ENCODE data around the gene HSD17B1. TPM values are rescaled to one million over a fixed set of nuclear protein-coding genes. Genes with fewer than 3 reads are reported as not detected.

The HSD17B1 gene
- total RNA-seq, 1 experiment from 2014 or later: 1.3 TPM

DNA sequence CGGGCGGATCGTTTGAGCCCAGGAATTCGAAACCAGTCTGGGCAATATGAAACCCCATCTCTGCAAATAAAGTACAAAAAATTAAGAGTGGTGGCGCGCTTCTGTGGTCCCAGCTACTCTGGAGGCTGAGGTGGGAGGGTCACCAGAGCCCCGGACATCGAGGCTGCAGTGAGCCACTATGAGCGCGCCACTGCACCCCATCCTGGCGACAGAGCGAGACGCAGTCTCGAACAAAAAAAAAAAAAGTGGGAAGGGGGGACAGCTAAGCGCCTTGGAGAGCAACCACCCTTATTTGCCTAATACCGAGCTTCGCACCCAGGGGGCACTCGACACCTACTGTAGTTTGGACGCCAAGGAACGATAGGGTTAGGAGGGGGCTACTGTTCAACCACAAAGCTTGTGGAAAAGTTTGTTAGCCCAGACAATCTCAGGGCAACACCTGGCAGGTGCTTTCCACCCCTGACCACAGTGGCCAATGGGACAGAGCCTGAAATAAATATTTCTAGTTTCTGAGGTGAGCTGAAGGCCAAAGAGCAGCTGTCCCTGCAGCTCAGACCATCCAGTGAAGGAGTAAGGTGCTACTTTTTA lies 25.7 kb downstream of the HSD17B1 start:
- Histone ChIP-seq H3F3A (ENCODE audit: insufficient read depth, low read depth) (peaks cover 53% of the 10 kb centered on the region), H3K4me2 (peak overlapping the region; percentile 97), H3K27me3 (ENCODE audit: insufficient read depth, low read depth) (no peaks in the 10 kb centered on the region), H3K4me3 (peak overlapping the region; percentile 94), H3K9me3 (ENCODE audit: insufficient read depth, low read depth) (no peaks in the 10 kb centered on the region), H3K27ac (peak overlapping the region; percentile 31), H3K36me3 (ENCODE audit: low read depth) (peaks cover 16% of the 10 kb centered on the region), H3K79me2 (ENCODE audit: low read depth) (peaks cover 21% of the 10 kb centered on the region), H3K9me2 (ENCODE audit: insufficient read depth) (no peaks in the 10 kb centered on the region), H2AFZ (peak overlapping the region; percentile 96), H3K4me1 (replicated peaks; ENCODE audit: insufficient read depth) (peaks cover 17% of the 10 kb centered on the region; the same call in 1 of the 2 replicates), H4K20me1 (ENCODE audit: insufficient read depth) (no peaks in the 10 kb centered on the region)
- TF ChIP-seq CTCF (conservative IDR thresholded peaks at IDR 0.05) (peak; percentile 85), EZH2 (IDR thresholded peaks at IDR 0.05; ENCODE audit: low read depth) (no peak)
- ChIA-PET POLR2A (ENCODE audit: unreplicated experiment) (interaction anchor here (0.6 to 1.1 kb wide), 9 partner anchors 11 to 510 kb away, joined by 3 to 12 read pairs (median 4); no protein-coding TSS in a partner anchor), CTCF (interaction anchor here (0.5 to 2.1 kb wide), 19 partner anchors 12 to 562 kb away, joined by 3 to 12 read pairs (median 5); partner anchors contain the start of genes BECN1 and PLEKHH3)
- intact Hi-C loops (cut with micrococcal nuclease; ENCODE audit: unreplicated experiment): loop anchor here (1.0 to 5.0 kb wide), 4 partner anchors 101 to 359 kb away; partner anchors contain the start of gene BECN1
- peak; percentile 68 to 82 for DNase-seq
- no TSS peak for BruUV-seq (replicated peaks)

DNA sequence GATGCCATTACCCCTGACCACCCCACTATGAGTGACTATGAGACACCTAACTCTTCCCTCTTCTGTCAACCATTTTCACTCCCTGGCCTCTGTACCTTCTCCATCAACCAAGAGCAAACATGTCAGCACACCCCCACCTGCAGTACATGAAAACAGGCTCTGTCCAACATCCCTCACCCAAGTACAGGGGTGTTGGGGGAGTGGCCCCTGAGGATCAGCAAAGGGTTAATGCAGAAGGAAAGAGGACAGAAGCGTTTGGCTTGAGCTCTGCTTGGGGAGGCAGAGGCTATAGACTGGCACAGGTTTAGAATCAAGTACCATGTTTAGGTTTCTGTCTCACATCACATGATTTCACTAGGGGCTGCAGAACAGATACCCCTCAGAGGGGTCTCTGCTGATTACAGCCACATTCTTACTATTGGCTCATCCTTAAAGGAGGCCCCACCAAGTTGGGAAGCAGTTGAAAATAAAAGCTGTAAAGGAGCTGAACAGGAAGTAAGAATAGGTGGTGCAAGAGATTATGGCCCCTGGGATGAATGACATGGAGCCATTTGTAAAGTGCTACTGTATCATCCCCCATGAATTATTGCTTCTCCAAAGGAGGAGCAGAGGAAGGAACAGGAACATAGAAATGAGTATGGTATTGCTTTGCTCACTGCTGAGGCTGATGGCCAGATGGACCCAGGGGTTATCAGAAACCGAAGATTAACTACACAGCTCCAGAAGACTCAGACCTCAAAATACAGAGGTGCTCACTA lies 27.2 kb downstream of the HSD17B1 start:
- peaks cover 45% of the 10 kb centered on the region for H3F3A ChIP-seq (ENCODE audit: insufficient read depth, low read depth)
- DNase-seq: no peak
- H3K4me3 ChIP-seq: no peak overlapping the region
- H3K9me2 ChIP-seq (ENCODE audit: insufficient read depth): no peaks in the 10 kb centered on the region
- no peak overlapping the region for H2AFZ ChIP-seq
- H3K79me2 ChIP-seq (ENCODE audit: low read depth): peaks cover 21% of the 10 kb centered on the region
- no peaks in the 10 kb centered on the region for H4K20me1 ChIP-seq (ENCODE audit: insufficient read depth)
- peaks cover 17% of the 10 kb centered on the region; the same call in 1 of the 2 replicates for H3K4me1 ChIP-seq (replicated peaks; ENCODE audit: insufficient read depth)
- no peaks in the 10 kb centered on the region for H3K9me3 ChIP-seq (ENCODE audit: insufficient read depth, low read depth)
- CTCF ChIA-PET: interaction anchor here (0.6 kb wide), 1 partner anchor 22 kb away, joined by 6 read pairs; no protein-coding TSS in a partner anchor
- no peak overlapping the region for H3K4me2 ChIP-seq
- TF ChIP-seq CTCF (conservative IDR thresholded peaks at IDR 0.05) (no peak), EZH2 (IDR thresholded peaks at IDR 0.05; ENCODE audit: low read depth) (no peak)
- no TSS peak for BruUV-seq (replicated peaks)
- POLR2A ChIA-PET (ENCODE audit: unreplicated experiment): no interaction called here
- intact Hi-C loops (cut with micrococcal nuclease; ENCODE audit: unreplicated experiment): loop anchor here (5.0 kb wide), 2 partner anchors 242 to 357 kb away; partner anchors contain the start of gene BECN1
- no peak overlapping the region for H3K27ac ChIP-seq
- H3K36me3 ChIP-seq (ENCODE audit: low read depth): peaks cover 15% of the 10 kb centered on the region
- no peaks in the 10 kb centered on the region for H3K27me3 ChIP-seq (ENCODE audit: insufficient read depth, low read depth)

DNA sequence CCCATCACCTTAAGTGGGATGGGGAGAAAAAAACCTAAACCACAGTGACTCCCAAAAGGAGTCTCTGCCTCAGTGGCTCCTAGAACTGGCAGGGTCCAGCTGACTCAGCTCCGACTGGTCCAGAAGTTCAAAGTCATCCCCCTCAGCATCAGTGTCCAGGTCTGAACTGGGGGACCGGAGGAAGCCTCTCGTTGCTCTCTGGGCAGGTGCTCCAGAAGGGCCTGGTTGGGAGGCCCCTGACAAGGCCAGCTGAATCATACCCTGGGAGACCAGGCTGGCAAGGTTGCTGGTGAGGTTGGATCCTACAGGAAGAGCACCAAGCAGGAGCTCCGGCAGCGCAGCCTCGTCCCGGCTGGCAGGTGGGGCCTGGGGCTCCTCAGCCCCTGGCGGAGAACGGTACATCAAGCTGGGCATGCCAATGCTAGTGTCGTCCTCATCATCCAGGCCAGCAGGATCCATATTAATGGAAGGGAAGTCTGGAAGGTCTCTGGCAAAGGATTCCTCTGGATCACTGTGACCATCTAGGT lies 29.1 kb downstream of the HSD17B1 start:
- Histone ChIP-seq H3K4me1 (replicated peaks; ENCODE audit: insufficient read depth) (peaks cover 7% of the 10 kb centered on the region; the same call in 1 of the 2 replicates), H3K36me3 (ENCODE audit: low read depth) (peaks cover 13% of the 10 kb centered on the region), H3F3A (ENCODE audit: insufficient read depth, low read depth) (peaks cover 37% of the 10 kb centered on the region; the same call in 1 of the 2 replicates), H3K27ac (no peak overlapping the region), H2AFZ (no peak overlapping the region), H3K4me3 (no peak overlapping the region), H3K9me2 (ENCODE audit: insufficient read depth) (no peaks in the 10 kb centered on the region), H4K20me1 (ENCODE audit: insufficient read depth) (no peaks in the 10 kb centered on the region), H3K4me2 (no peak overlapping the region), H3K9me3 (ENCODE audit: insufficient read depth, low read depth) (no peaks in the 10 kb centered on the region), H3K27me3 (ENCODE audit: insufficient read depth, low read depth) (no peaks in the 10 kb centered on the region), H3K79me2 (ENCODE audit: low read depth) (peaks cover 12% of the 10 kb centered on the region)
- TF ChIP-seq EZH2 (IDR thresholded peaks at IDR 0.05; ENCODE audit: low read depth): no peak
- TF ChIP-seq CTCF (conservative IDR thresholded peaks at IDR 0.05): no peak
- BruUV-seq (replicated peaks): no TSS peak
- DNase-seq: no peak
- POLR2A ChIA-PET (ENCODE audit: unreplicated experiment): no interaction called here
- intact Hi-C loops (cut with micrococcal nuclease; ENCODE audit: unreplicated experiment): no loop called here
- CTCF ChIA-PET: no interaction called here
